ENCODE results near the gene MN1. TPM values are rescaled to one million over a fixed set of nuclear protein-coding genes. Genes with fewer than 3 reads are reported as not detected.

Gene MN1
- total RNA-seq, 1 donor from 2014 or later: 6.1 TPM

- H3K27me3 ChIP-seq: no peaks in the 10 kb centered on the region
- peak overlapping the region; percentile 13 for H3K27ac ChIP-seq
- TF ChIP-seq POLR2AphosphoS5 (IDR thresholded peaks at IDR 0.05; ENCODE audit: insufficient read depth in 1 of 2, low read depth in 1 of 2) (no peak), POLR2A (IDR thresholded peaks at IDR 0.05) (no peak)
- TF ChIP-seq, protein P1, sequence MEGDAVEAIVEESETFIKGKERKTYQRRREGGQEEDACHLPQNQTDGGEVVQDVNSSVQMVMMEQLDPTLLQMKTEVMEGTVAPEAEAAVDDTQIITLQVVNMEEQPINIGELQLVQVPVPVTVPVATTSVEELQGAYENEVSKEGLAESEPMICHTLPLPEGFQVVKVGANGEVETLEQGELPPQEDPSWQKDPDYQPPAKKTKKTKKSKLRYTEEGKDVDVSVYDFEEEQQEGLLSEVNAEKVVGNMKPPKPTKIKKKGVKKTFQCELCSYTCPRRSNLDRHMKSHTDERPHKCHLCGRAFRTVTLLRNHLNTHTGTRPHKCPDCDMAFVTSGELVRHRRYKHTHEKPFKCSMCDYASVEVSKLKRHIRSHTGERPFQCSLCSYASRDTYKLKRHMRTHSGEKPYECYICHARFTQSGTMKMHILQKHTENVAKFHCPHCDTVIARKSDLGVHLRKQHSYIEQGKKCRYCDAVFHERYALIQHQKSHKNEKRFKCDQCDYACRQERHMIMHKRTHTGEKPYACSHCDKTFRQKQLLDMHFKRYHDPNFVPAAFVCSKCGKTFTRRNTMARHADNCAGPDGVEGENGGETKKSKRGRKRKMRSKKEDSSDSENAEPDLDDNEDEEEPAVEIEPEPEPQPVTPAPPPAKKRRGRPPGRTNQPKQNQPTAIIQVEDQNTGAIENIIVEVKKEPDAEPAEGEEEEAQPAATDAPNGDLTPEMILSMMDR (IDR thresholded peaks at IDR 0.05): no peak
- peaks cover 29% of the 10 kb centered on the region for H3K4me1 ChIP-seq
- intact Hi-C loops (cut with DNase I): no loop called here
- no peak for DNase-seq (ENCODE audit: extremely low spot score in 2 of 2)
- no peak overlapping the region for H3K4me3 ChIP-seq
- no peaks in the 10 kb centered on the region for H3K36me3 ChIP-seq
- H3K9me3 ChIP-seq: no peaks in the 10 kb centered on the region
Measured at GRCh38 chr22:27715106-27715505, 86.5 kb downstream of the MN1 start.

DNA sequence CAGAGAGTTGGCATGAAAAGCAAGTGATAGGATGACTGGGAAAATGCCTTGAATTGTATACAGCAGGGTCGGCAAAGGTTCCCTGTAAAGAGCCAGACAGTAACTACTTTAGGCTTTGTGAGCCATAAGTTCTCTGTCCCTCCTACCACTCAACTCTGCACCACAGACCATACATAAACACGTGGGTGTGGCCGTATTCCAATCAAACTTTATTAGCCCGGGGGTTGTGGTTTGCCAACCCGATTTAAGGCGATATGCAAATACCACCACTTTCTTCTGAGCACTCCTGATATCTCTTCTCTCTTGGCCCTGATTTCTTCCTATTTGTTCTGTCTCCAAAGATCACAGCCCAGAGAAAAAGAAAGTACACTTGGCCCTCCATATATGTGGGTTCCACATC is 87.5 kb downstream of the MN1 start:
- peaks cover 21% of the 10 kb centered on the region for H3K4me1 ChIP-seq
- H3K36me3 ChIP-seq: no peaks in the 10 kb centered on the region
- H3K9me3 ChIP-seq: no peaks in the 10 kb centered on the region
- H3K4me3 ChIP-seq: no peak overlapping the region
- intact Hi-C loops (cut with DNase I): no loop called here
- TF ChIP-seq POLR2A (IDR thresholded peaks at IDR 0.05) (no peak), POLR2AphosphoS5 (IDR thresholded peaks at IDR 0.05; ENCODE audit: insufficient read depth in 1 of 2, low read depth in 1 of 2) (no peak)
- TF ChIP-seq, protein P1 (IDR thresholded peaks at IDR 0.05): no peak
- H3K27ac ChIP-seq: no peak overlapping the region
- DNase-seq (ENCODE audit: extremely low spot score in 2 of 2): no peak
- H3K27me3 ChIP-seq: no peaks in the 10 kb centered on the region

GRCh38 chr22:27713461-27713860 is 88.1 kb downstream of the MN1 start:
- intact Hi-C loops (cut with DNase I): no loop called here
- H3K4me3 ChIP-seq: no peak overlapping the region
- no peak for TF ChIP-seq POLR2A (IDR thresholded peaks at IDR 0.05)
- no peak for TF ChIP-seq POLR2AphosphoS5 (IDR thresholded peaks at IDR 0.05; ENCODE audit: insufficient read depth in 1 of 2, low read depth in 1 of 2)
- TF ChIP-seq, protein P1 (IDR thresholded peaks at IDR 0.05): no peak
- H3K4me1 ChIP-seq: peaks cover 16% of the 10 kb centered on the region
- H3K27ac ChIP-seq: no peak overlapping the region
- H3K36me3 ChIP-seq: no peaks in the 10 kb centered on the region
- H3K27me3 ChIP-seq: no peaks in the 10 kb centered on the region
- DNase-seq (ENCODE audit: extremely low spot score in 2 of 2): no peak
- no peaks in the 10 kb centered on the region for H3K9me3 ChIP-seq

DNA sequence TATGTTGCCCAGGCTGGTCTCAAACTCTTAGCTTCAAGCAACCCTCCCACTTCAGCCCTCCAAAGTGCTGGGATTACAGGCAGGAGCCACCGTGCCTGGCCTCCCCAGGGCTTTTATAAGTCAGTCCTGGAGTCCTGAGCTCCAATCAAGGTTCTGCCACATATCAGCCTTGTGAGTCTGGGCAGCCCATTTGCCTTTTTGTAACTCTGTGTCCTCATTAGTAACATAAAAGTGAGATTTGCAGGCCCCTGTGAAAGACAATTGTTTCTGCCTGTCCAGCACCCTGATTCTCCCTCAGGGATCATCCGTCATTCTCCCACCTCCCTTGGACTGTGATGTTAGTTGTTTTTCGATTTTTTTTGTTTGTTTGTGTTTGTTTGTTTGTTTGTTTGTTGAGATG is 89.8 kb downstream of the MN1 start:
- Histone ChIP-seq H3K4me1 (peaks cover 6% of the 10 kb centered on the region), H3K27me3 (no peaks in the 10 kb centered on the region), H3K36me3 (no peaks in the 10 kb centered on the region), H3K4me3 (no peak overlapping the region), H3K9me3 (no peaks in the 10 kb centered on the region), H3K27ac (no peak overlapping the region)
- intact Hi-C loops (cut with DNase I): no loop called here
- no peak for DNase-seq (ENCODE audit: extremely low spot score in 2 of 2)
- no peak for TF ChIP-seq POLR2AphosphoS5 (IDR thresholded peaks at IDR 0.05; ENCODE audit: insufficient read depth in 1 of 2, low read depth in 1 of 2)
- TF ChIP-seq, protein P1 (IDR thresholded peaks at IDR 0.05): no peak
- no peak for TF ChIP-seq POLR2A (IDR thresholded peaks at IDR 0.05)

DNA sequence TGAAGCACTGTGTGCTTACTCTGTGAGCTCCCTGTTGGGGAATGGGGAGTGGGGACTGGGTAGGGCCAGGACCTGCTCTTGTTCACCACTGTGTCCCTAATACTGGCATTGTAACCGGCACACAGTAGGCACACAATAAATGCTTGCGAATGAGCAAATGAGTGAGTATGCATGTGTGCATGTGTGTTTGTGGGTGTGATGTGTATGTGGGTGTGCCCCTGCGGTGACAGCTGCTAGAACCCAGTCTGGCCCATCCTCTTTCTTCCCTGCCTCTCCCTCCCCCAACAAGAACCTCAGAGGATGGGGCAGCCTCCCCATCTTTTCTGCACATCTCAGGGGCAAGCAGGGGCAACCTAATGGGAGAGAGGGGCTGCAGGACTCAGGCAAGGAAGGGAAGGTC is 90.5 kb downstream of the MN1 start:
- Histone ChIP-seq H3K36me3 (no peaks in the 10 kb centered on the region), H3K27ac (no peak overlapping the region), H3K4me3 (no peak overlapping the region), H3K27me3 (no peaks in the 10 kb centered on the region), H3K9me3 (no peaks in the 10 kb centered on the region), H3K4me1 (peaks cover 6% of the 10 kb centered on the region)
- intact Hi-C loops (cut with DNase I): no loop called here
- DNase-seq (ENCODE audit: extremely low spot score in 2 of 2): no peak
- TF ChIP-seq, protein P1 (IDR thresholded peaks at IDR 0.05): no peak
- no peak for TF ChIP-seq POLR2A (IDR thresholded peaks at IDR 0.05)
- no peak for TF ChIP-seq POLR2AphosphoS5 (IDR thresholded peaks at IDR 0.05; ENCODE audit: insufficient read depth in 1 of 2, low read depth in 1 of 2)

Measured in vagina (tissue), 2 donors.